Thyroid gland (tissue), 4 donors: ENCODE data around the gene IFNGR1. TPM values are rescaled to one million over a fixed set of nuclear protein-coding genes. Genes with fewer than 3 reads are reported as not detected.
"Not testable (repeated sequence)": the region's sequence is repeated elsewhere in the genome, so short reads cannot be mapped to it uniquely, and the experiment has no call there.

Source experiments
- DNase-seq, 2 donors: peaks; one replicate each; pipeline ENCODE4 v3.0.0-alpha.2; 2019
- H3K27ac ChIP-seq, 3 donors: fragments of 200-600 bp; sonication (generic); 1 replicate in 2 of 3; 2 replicates in 1 of 3; pipeline ENCODE4 v1.5.1; 2016 to 2019; ENCODE audit warnings: mild to moderate bottlenecking in 1 of 3, moderate library complexity in 1 of 3
- H3K27me3 ChIP-seq: fragments of 200-600 bp; sonication (generic); one replicate; pipeline ENCODE4 v1.5.1; 2019
- H3K36me3 ChIP-seq, 2 donors: fragments of 200-600 bp; sonication (generic); one replicate each; pipeline ENCODE4 v1.5.1; 2016 to 2019
- H3K4me1 ChIP-seq, 2 donors: fragments of 200-600 bp; sonication (generic); one replicate each; pipeline ENCODE4 v1.5.1; 2017 to 2019
- H3K4me3 ChIP-seq, 3 donors: fragments of 200-600 bp; sonication (generic); replicated peaks in 1 of 3; 1 replicate in 2 of 3; 2 replicates in 1 of 3; pipeline ENCODE4 v1.5.1; 2016; ENCODE audit warnings: mild to moderate bottlenecking in 1 of 3
- H3K9me3 ChIP-seq: fragments of 200-600 bp; sonication (generic); one replicate; pipeline ENCODE4 v1.5.1; 2017
- CTCF ChIP-seq, 6 experiments: fragments of 200-600 bp in 3 of 6; fragments of 450-650 bp in 3 of 6; sonication (generic) in 3 of 6; IDR thresholded peaks; one replicate each; pipeline ENCODE4 v1.5.1; 2016 to 2019; ENCODE audit warnings: antibody characterized with exemption in 6 of 6, mild to moderate bottlenecking in 2 of 6, inconsistent platforms in 1 of 6, moderate library complexity in 1 of 6
- POLR2A ChIP-seq, 2 donors: fragments of 450-650 bp; IDR thresholded peaks; one replicate each; pipeline ENCODE4 v1.6.1; 2017; ENCODE audit warnings: antibody characterized with exemption in 2 of 2, mild to moderate bottlenecking in 2 of 2, moderate library complexity in 1 of 2
- WGBS, 2 donors: methylation state at CpG; one replicate each; pipeline ENCODE4 v1.1.5; 2017; 5-methylcytosine and 5-hydroxymethylcytosine counted together
- intact Hi-C: fragments of 100-400 bp; cut with DNase I; formaldehyde crosslinking; loops from one replicate; pipeline ENCODE4 v1.15.1; 2023
- total RNA-seq, 4 donors: library from RNA; depleted of rRNA; stranded (reverse); fragments of >200 nt; gene quantifications; one replicate each; pipeline ENCODE4 v1.2.3, GENCODE V29; 2016

IFNGR1 gene
- total RNA-seq, 4 donors from 2014 or later: 73.9 to 138 (median 113) TPM

DNA sequence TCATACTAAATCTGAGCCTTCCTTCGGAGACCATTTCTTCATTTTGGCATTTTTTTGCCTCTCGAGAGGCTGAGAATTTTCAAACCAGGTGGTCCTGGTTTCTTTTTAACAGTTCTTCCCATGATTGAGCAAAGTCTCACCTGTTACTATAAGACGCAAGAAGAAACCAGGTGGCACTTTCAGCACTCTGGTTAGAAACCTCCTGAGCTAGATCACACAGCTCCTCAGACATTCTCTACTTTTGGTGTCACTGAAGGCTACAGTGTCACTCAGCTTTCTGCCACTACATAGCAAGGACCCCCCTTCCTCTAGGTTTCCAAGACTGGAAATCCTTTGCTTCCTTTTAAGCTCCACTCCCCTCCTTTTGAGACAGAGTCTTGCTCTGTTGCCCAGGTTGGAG, 7.3 kb downstream of the IFNGR1 start:
- TF ChIP-seq CTCF (IDR thresholded peaks at IDR 0.05): no peak
- TF ChIP-seq POLR2A (IDR thresholded peaks at IDR 0.05): no peak
- DNase-seq: no peak
- Histone ChIP-seq H3K27ac (no peak overlapping the region), H3K36me3 (no peaks in the 10 kb centered on the region), H3K27me3 (no peaks in the 10 kb centered on the region), H3K4me1 (peaks cover 66 to 72% of the 10 kb centered on the region in 2 donors), H3K9me3 (no peaks in the 10 kb centered on the region), H3K4me3 (no peak overlapping the region)
- intact Hi-C loops: no loop called here
- 93 to 97% methylated on average over 3 of the region's 3 CpGs for WGBS, 2 donors

DNA sequence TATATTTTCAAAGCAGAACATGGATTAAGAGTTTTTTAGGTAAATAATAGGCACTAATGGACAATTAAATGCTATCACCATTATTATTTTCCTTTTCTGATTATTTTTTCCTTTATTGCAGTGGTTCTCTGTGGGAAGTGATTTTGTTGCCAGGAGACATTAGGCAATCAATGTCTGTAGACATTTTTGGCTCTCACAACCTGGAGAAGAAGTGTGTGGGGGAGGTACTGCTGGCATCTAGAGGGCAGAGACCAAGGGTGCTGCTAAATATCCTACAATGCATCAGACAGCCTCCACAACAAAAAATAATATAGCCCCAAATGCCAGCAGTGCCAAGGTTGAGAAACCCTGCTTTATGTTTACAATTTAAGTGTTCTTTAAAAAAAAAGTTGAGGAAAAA, 8.3 kb downstream of the IFNGR1 start:
- no peaks in the 10 kb centered on the region for H3K27me3 ChIP-seq
- H3K27ac ChIP-seq: no peak overlapping the region
- H3K4me1 ChIP-seq: peaks cover 56 to 62% of the 10 kb centered on the region in 2 donors
- H3K4me3 ChIP-seq: no peak overlapping the region
- no peaks in the 10 kb centered on the region for H3K9me3 ChIP-seq
- intact Hi-C loops: no loop called here
- no peak for TF ChIP-seq POLR2A (IDR thresholded peaks at IDR 0.05)
- DNase-seq: peak in 1 of 2 donors; percentile 19
- H3K36me3 ChIP-seq: peaks cover 0 to 2% of the 10 kb centered on the region in 2 donors

DNA sequence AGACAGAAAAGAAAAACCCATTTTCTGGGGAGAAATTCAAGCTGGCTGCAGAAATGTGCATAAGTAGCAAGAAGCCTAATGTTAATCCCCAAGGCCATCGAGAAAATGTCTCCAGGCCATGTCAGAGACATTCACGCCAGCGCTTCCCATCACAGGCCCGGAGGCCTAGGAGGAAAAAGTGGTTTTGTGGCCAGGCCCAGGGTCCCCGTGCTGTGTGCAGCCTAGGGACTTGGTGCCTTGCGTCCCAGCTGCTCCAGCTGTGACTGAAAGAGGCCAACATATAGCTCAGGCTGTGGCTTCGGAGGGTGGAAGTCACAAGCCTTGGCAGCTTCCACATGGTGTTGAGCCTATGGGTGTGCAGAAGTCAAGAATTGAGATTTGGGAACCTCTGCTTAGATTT, 10.9 kb downstream of the IFNGR1 start:
- intact Hi-C loops: no loop called here
- H3K27me3 ChIP-seq: no peaks in the 10 kb centered on the region
- WGBS, 2 donors: 91 to 98% methylated on average over 7 of the region's 7 CpGs
- H3K9me3 ChIP-seq: no peaks in the 10 kb centered on the region
- H3K4me1 ChIP-seq: peaks cover 34 to 36% of the 10 kb centered on the region in 2 donors
- no peak overlapping the region for H3K4me3 ChIP-seq
- H3K27ac ChIP-seq: no peak overlapping the region
- TF ChIP-seq POLR2A (IDR thresholded peaks at IDR 0.05) (no peak), CTCF (IDR thresholded peaks at IDR 0.05) (no peak)
- peaks cover 6 to 21% of the 10 kb centered on the region in 2 donors for H3K36me3 ChIP-seq
- no peak for DNase-seq

DNA sequence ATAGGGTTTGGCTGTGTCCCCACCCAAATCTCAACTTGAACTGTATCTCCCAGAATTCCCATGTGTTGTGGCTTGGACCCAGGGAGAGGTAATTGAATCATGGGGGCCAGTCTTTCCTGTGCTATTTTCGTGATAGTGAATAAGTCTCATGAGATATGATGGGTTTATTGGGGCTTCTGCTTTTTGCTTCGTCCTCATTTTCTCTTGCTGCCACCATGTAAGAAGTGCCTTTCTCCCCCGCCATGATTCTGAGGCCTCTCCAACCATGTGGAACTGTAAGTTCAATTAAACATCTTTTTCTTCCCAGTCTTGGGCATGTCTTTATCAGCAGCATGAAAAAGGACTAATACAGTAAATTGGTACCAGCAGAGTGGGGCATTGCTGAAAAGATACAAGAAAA, 11.7 kb downstream of the IFNGR1 start:
- H3K9me3 ChIP-seq, H3K27ac ChIP-seq, intact Hi-C loops, DNase-seq, H3K27me3 ChIP-seq, H3K4me3 ChIP-seq: not testable (repeated sequence)
- Histone ChIP-seq H3K36me3 (peaks cover 14 to 28% of the 10 kb centered on the region in 2 donors), H3K4me1 (peaks cover 26 to 29% of the 10 kb centered on the region in 2 donors)
- 86 to 92% methylated on average over 3 of the region's 3 CpGs for WGBS, 2 donors

DNA sequence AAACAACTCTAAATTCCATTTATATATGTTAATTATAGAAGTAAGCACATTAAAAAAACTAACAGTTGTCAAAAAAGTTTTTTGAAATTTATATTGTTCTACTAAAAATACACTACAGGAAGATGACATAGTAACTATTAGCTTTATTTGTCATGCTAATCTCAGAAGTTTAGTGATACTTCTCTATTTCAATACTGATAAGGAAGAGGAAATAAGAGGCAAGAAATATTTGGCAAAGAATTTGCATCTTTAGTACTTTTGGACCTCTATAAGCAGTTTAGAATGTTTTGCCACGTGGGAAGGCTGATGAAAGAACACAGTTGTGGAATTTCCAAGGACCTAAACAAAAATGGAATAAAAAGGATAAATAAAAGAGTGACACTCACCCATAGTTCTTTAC, 12.6 kb downstream of the IFNGR1 start:
- Histone ChIP-seq H3K27me3 (no peaks in the 10 kb centered on the region), H3K9me3 (no peaks in the 10 kb centered on the region), H3K36me3 (peaks cover 17 to 28% of the 10 kb centered on the region in 2 donors), H3K4me3 (no peak overlapping the region), H3K27ac (no peak overlapping the region), H3K4me1 (peaks cover 17 to 20% of the 10 kb centered on the region in 2 donors)
- DNase-seq: no peak
- no peak for TF ChIP-seq POLR2A (IDR thresholded peaks at IDR 0.05)
- no peak for TF ChIP-seq CTCF (IDR thresholded peaks at IDR 0.05)
- intact Hi-C loops: no loop called here
- 52 to 56% methylated on average over 1 of the region's 1 CpG for WGBS, 2 donors

DNA sequence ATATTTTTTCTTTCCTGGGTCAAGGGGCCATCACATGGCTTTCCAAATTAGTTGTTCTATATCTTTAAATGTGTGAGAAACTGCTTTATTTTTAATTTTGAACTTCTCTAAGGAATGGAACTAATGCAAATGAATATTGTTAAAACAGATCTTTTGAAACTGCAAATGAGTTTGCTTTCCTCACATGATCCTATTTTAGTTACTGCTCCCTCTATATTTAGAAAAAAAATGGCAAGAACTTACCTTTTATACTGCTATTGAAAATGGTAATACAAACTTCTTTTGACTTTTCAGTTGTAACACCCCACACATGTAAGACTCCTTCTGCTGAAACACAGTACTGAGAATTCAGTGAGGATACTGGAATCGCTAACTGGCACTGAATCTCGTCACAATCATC, 15.9 kb downstream of the IFNGR1 start:
- H3K27me3 ChIP-seq: no peaks in the 10 kb centered on the region
- WGBS, 2 donors: 98 to 100% methylated on average over 2 of the region's 2 CpGs
- peaks cover 33 to 35% of the 10 kb centered on the region in 2 donors for H3K36me3 ChIP-seq

More for the DNA sequence above, 15.9 kb downstream of the IFNGR1 start:
- no peak for TF ChIP-seq CTCF (IDR thresholded peaks at IDR 0.05)
- no peak for TF ChIP-seq POLR2A (IDR thresholded peaks at IDR 0.05)
- Histone ChIP-seq H3K27ac (no peak overlapping the region), H3K4me3 (no peak overlapping the region), H3K9me3 (no peaks in the 10 kb centered on the region), H3K4me1 (no peaks in the 10 kb centered on the region)
- intact Hi-C loops: no loop called here
- DNase-seq: no peak
